Endothelial cell of umbilical vein (primary cell): ENCODE results near the gene CD2AP. TPM values are rescaled to one million over a fixed set of nuclear protein-coding genes. Genes with fewer than 3 reads are reported as not detected.

Experiments used
- BruUV-seq: library from RNA; stranded (reverse); fragments of 400-500 nt; replicated peaks from 2 replicates; lab custom pipeline; 2021; lab: Mats Ljungman, UMichigan
- CTCF ChIA-PET: fragments of 300-600, 350-600 bp; sonication (Branson Sonifier 250); formaldehyde crosslinking; loops from one replicate; lab custom pipeline; 2021; ENCODE audit warnings: antibody characterized with exemption, inconsistent platforms; lab: Charles Lee
- POLR2A ChIA-PET: fragments of 300-600, 350-600 bp; sonication (Branson Sonifier 250); formaldehyde crosslinking; loops from one replicate; lab custom pipeline; 2021; ENCODE audit warnings: antibody characterized with exemption, inconsistent platforms; lab: Charles Lee
- DNase-seq: peaks from one replicate; pipeline ENCODE4 v3.0.0-alpha.2; 2011; ENCODE audit warnings: low read depth, low spot score
- FAIRE-seq: peaks from 2 replicates; lab custom pipeline; 2011; peaks lifted over from hg19 to GRCh38; lab: Jason Lieb, UNC
- H2AFZ ChIP-seq: 2 replicates; pipeline ENCODE4 v1.6.0; 2012; ENCODE audit warnings: low read depth, low read length, control low read depth, inconsistent platforms
- H3K27ac ChIP-seq: 2 replicates; pipeline ENCODE4 v1.5.1; 2011; ENCODE audit warnings: low read depth, mild to moderate bottlenecking, control low read depth, low read length, moderate library complexity; ENCODE audit not compliant: insufficient read depth
- H3K27me3 ChIP-seq, 2 experiments: 2 replicates each; pipeline versions ENCODE4 v1.6.0 to v1.6.1; 2011; ENCODE audit warnings: low read length in 2 of 2, mixed read lengths in 1 of 2; ENCODE audit not compliant: control insufficient read depth in 2 of 2, insufficient read depth in 2 of 2
- H3K36me3 ChIP-seq, 2 experiments: 2 replicates in 1 of 2; 3 replicates in 1 of 2; pipeline ENCODE4 v1.5.1; 2011; ENCODE audit warnings: low read length in 2 of 2, mild to moderate bottlenecking in 1 of 2, moderate library complexity in 1 of 2; ENCODE audit not compliant: control insufficient read depth in 2 of 2, insufficient read depth in 2 of 2; ENCODE audit errors: extremely low read depth in 1 of 2
- H3K4me1 ChIP-seq: 3 replicates; pipeline ENCODE4 v1.5.1; 2011; ENCODE audit warnings: mild to moderate bottlenecking, low read length; ENCODE audit not compliant: control insufficient read depth, insufficient read depth; ENCODE audit errors: extremely low read depth
- H3K4me2 ChIP-seq: 2 replicates; pipeline ENCODE4 v1.6.1; 2011; ENCODE audit warnings: low read length, control low read depth, mixed read lengths; ENCODE audit not compliant: insufficient read depth
- H3K4me3 ChIP-seq, 3 experiments: fragments of 200-600 bp in 1 of 3; sonication (generic), shearing (Covaris generic) in 1 of 3; replicated peaks in 1 of 3; 2 replicates each; pipeline ENCODE4 v1.5.1; 2011 to 2016; ENCODE audit warnings: control low read depth in 3 of 3, low read length in 3 of 3, mild to moderate bottlenecking in 2 of 3, inconsistent platforms in 1 of 3, low read depth in 1 of 3, moderate library complexity in 1 of 3; ENCODE audit not compliant: insufficient read depth in 1 of 3
- H3K79me2 ChIP-seq: 2 replicates; pipeline ENCODE4 v1.6.0; 2012; ENCODE audit warnings: low read length, inconsistent platforms; ENCODE audit not compliant: control insufficient read depth, insufficient read depth
- H3K9ac ChIP-seq: replicated peaks from 2 replicates; pipeline ENCODE3; 2011; ENCODE audit warnings: low read length, control low read depth; ENCODE audit not compliant: insufficient read depth; ENCODE audit errors: extremely low read depth
- H3K9me1 ChIP-seq: replicated peaks from 3 replicates; pipeline ENCODE4 v1.6.0; 2011; ENCODE audit warnings: mild to moderate bottlenecking, low read length; ENCODE audit not compliant: control insufficient read depth, insufficient read depth; ENCODE audit errors: extremely low read depth
- H3K9me3 ChIP-seq: replicated peaks from 2 replicates; pipeline ENCODE4 v1.5.1; 2012; ENCODE audit warnings: low read length, inconsistent platforms; ENCODE audit not compliant: control insufficient read depth, insufficient read depth
- H4K20me1 ChIP-seq: replicated peaks from 2 replicates; pipeline ENCODE3; 2011; ENCODE audit warnings: mild to moderate bottlenecking, low read length; ENCODE audit not compliant: control insufficient read depth, insufficient read depth; ENCODE audit errors: extremely low read depth
- CTCF ChIP-seq, 2 donors: IDR thresholded peaks; 1 replicate in 1 of 2; 2 replicates in 1 of 2; pipeline ENCODE4 v1.5.1; 2011; ENCODE audit warnings: low read length in 2 of 2, mild to moderate bottlenecking in 2 of 2, moderate library complexity in 2 of 2, control low read depth in 1 of 2, inconsistent platforms in 1 of 2, low read depth in 1 of 2; ENCODE audit not compliant: insufficient read depth in 1 of 2; ENCODE audit errors: extremely low read depth in 1 of 2
- EZH2 ChIP-seq: IDR thresholded peaks from 2 replicates; pipeline ENCODE4 v1.6.1; 2012; ENCODE audit warnings: borderline replicate concordance, low read depth, mild to moderate bottlenecking, moderate library complexity, low read length, inconsistent platforms; ENCODE audit not compliant: severe bottlenecking
- FOS ChIP-seq: IDR thresholded peaks from 2 replicates; pipeline ENCODE4 v1.6.1; 2011; ENCODE audit warnings: mild to moderate bottlenecking, low read length, moderate library complexity, borderline replicate concordance; ENCODE audit not compliant: insufficient read depth
- GATA2 ChIP-seq: IDR thresholded peaks from 2 replicates; pipeline ENCODE4 v1.7.0; 2011; ENCODE audit warnings: low read depth, mild to moderate bottlenecking, moderate library complexity, mixed read lengths, low read length; ENCODE audit not compliant: insufficient read length, insufficient read depth
- JUN ChIP-seq: IDR thresholded peaks from 2 replicates; pipeline ENCODE4 v1.6.1; 2011; ENCODE audit warnings: borderline replicate concordance, low read depth; ENCODE audit not compliant: insufficient read length, insufficient read depth
- MAX ChIP-seq: IDR thresholded peaks from 2 replicates; pipeline ENCODE4 v1.6.1; 2011; ENCODE audit not compliant: insufficient read depth, insufficient read length
- MYC ChIP-seq: IDR thresholded peaks from one replicate; pipeline ENCODE4 v1.6.1; 2011; ENCODE audit warnings: mild to moderate bottlenecking, low read depth, low read length
- POLR2A ChIP-seq: IDR thresholded peaks from 2 replicates; pipeline ENCODE4 v1.6.1; 2012; ENCODE audit warnings: low read depth, mild to moderate bottlenecking, control low read depth, low read length
- POLR2AphosphoS5 ChIP-seq: IDR thresholded peaks from 2 replicates; pipeline ENCODE4 v1.6.1; 2012; ENCODE audit warnings: low read depth, mild to moderate bottlenecking, control low read depth, low read length, moderate library complexity; ENCODE audit not compliant: insufficient read depth
- dilution Hi-C: fragments of 300-500 bp; cut with MboI; formaldehyde crosslinking; loops from one replicate; pipeline ENCODE4 v1.15.0; 2019; ENCODE audit warnings: low sequenced_read_pairs; ENCODE audit not compliant: extremely low pct_ligation_motif_present
- intact Hi-C: fragments of 100-400 bp; cut with micrococcal nuclease; formaldehyde crosslinking; loops from one replicate; pipeline ENCODE4 v1.10.0; 2022
- polyA plus RNA-seq, 4 experiments: library from polyadenylated mRNA; depleted of rRNA in 3 of 4; stranded (reverse) in 3 of 4; unstranded in 1 of 4; fragments of >200 nt; gene quantifications; 2 replicates each; pipeline versions ENCODE4 v1.2.1 to v1.2.3, GENCODE V29; 2011 to 2012; ENCODE audit warnings: missing spikeins in 1 of 4
- total RNA-seq: library from RNA; stranded (reverse); gene quantifications from 2 replicates; pipeline ENCODE4 v1.2.3, GENCODE V29; 2021

Gene CD2AP
- total and polyA plus RNA-seq, 2 donors (not counting 3 experiments of a cell fraction or from before 2014, with no cell fraction given) = 4.2 to 39.8 TPM

GRCh38 chr6:47465117-47465516, 12.5 kb upstream of the CD2AP start:
- Histone ChIP-seq H3K4me2 (no peak overlapping the region), H3K27me3 (peaks cover 2 to 3% of the 10 kb centered on the region in 2 experiments), H2AFZ (no peak overlapping the region), H3K4me1 (no peaks in the 10 kb centered on the region), H3K27ac (no peak overlapping the region), H3K9me3 (no peaks in the 10 kb centered on the region), H3K9ac (no peak overlapping the region), H3K79me2 (no peaks in the 10 kb centered on the region), H3K9me1 (no peaks in the 10 kb centered on the region), H3K4me3 (no peak overlapping the region), H3K36me3 (no peaks in the 10 kb centered on the region), H4K20me1 (no peaks in the 10 kb centered on the region)
- FAIRE-seq (no peak), DNase-seq (no peak)
- ChIA-PET CTCF (interaction anchor here (1.1 to 1.4 kb wide), 2 partner anchors 13 to 14 kb away, joined by 3 read pairs; no protein-coding TSS in a partner anchor), POLR2A (no interaction called here)
- intact Hi-C loops = no loop called here
- TF ChIP-seq JUN (no peak), MYC (no peak), POLR2A (no peak), EZH2 (no peak), POLR2AphosphoS5 (no peak), FOS (no peak), MAX (no peak), CTCF (IDR thresholded peaks at IDR 0.05; ENCODE audit: extremely low read depth in 1 of 2, insufficient read depth in 1 of 2, low read depth in 1 of 2, low read length in 2 of 2) (no peak), GATA2 (no peak)
- dilution Hi-C loops = no loop called here
- BruUV-seq = no TSS peak
